PC-3 (cell line): ENCODE results near the gene CARNS1.

ENCODE experiments used
- EZH2 ChIP-seq: fragments of 300-600 bp; sonication (generic); IDR thresholded peaks from one replicate; pipeline ENCODE4 v1.6.1; 2017; ENCODE audit warnings: antibody characterized with exemption, mild to moderate bottlenecking, low read length; ENCODE audit not compliant: unreplicated experiment
- EZH2phosphoT487 ChIP-seq: fragments of 300-600 bp; sonication (generic); IDR thresholded peaks from 2 replicates; pipeline ENCODE4 v1.6.1; 2018; ENCODE audit warnings: mild to moderate bottlenecking, antibody characterized with exemption, low read length, borderline replicate concordance
- TF ChIP-seq, protein P1 (sequence below): fragments of 300-600 bp; sonication (generic); conservative IDR thresholded peaks from 2 replicates; pipeline ENCODE4 v1.5.1; 2017; ENCODE audit warnings: antibody characterized with exemption, low read depth, mild to moderate bottlenecking, low read length

DNA sequence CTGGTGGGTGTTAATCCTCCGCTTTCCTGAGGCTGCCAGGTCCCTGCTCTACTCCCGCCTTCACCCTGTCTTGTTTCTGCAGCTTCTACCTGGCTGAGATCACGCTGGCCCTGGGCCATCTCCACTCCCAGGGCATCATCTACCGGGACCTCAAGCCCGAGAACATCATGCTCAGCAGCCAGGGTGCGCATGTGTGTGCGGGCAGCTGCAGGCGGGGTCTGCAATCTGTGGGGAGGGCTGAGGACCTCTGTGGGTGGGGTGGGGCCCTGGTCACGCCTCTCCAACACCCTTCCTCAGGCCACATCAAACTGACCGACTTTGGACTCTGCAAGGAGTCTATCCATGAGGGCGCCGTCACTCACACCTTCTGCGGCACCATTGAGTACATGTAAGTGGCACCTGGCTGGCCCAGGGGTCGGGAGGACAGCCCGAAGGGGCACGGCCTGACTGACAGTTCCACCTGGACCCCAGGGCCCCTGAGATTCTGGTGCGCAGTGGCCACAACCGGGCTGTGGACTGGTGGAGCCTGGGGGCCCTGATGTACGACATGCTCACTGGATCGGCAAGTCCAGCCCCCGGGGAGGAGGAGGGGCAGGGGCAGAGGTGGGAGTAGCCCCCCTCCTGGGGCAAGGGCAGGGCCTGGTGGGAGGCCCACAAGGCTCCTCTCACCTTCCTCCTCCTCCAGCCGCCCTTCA lies 17.3 kb downstream of the CARNS1 start:
- TF ChIP-seq, protein P1, sequence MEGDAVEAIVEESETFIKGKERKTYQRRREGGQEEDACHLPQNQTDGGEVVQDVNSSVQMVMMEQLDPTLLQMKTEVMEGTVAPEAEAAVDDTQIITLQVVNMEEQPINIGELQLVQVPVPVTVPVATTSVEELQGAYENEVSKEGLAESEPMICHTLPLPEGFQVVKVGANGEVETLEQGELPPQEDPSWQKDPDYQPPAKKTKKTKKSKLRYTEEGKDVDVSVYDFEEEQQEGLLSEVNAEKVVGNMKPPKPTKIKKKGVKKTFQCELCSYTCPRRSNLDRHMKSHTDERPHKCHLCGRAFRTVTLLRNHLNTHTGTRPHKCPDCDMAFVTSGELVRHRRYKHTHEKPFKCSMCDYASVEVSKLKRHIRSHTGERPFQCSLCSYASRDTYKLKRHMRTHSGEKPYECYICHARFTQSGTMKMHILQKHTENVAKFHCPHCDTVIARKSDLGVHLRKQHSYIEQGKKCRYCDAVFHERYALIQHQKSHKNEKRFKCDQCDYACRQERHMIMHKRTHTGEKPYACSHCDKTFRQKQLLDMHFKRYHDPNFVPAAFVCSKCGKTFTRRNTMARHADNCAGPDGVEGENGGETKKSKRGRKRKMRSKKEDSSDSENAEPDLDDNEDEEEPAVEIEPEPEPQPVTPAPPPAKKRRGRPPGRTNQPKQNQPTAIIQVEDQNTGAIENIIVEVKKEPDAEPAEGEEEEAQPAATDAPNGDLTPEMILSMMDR: no peak
- TF ChIP-seq EZH2: no peak
- TF ChIP-seq EZH2phosphoT487: no peak
